ENCODE measurements around the gene AVPR1A. TPM values are rescaled to one million over a fixed set of nuclear protein-coding genes. Genes with fewer than 3 reads are reported as not detected.

Gene AVPR1A
- total RNA-seq = not detected in 2 replicates

GRCh38 chr12:63150713-63151622 is at the start of gene AVPR1A:
Gene AVPR1A (minus strand): TSS chr12:63151201. CDS start chr12:63150836, 365 bp downstream.

Other genes with a start within 250 kb of the AVPR1A start
- gene PPM1H, start 216.1 kb downstream of the AVPR1A start, total RNA-seq = 0.09 and 0.28 TPM in 2 replicates

All from airway epithelial cell (primary cell).